Measurements from ENCODE around the gene PIGS. TPM values are rescaled to one million over a fixed set of nuclear protein-coding genes. Genes with fewer than 3 reads are reported as not detected.

Gene PIGS
- total and polyA plus RNA-seq, 2 of the 13 experiments (the other 11 are each of a cell fraction or from before 2014, with no cell fraction given), result 31.7 to 42.6 TPM

DNA sequence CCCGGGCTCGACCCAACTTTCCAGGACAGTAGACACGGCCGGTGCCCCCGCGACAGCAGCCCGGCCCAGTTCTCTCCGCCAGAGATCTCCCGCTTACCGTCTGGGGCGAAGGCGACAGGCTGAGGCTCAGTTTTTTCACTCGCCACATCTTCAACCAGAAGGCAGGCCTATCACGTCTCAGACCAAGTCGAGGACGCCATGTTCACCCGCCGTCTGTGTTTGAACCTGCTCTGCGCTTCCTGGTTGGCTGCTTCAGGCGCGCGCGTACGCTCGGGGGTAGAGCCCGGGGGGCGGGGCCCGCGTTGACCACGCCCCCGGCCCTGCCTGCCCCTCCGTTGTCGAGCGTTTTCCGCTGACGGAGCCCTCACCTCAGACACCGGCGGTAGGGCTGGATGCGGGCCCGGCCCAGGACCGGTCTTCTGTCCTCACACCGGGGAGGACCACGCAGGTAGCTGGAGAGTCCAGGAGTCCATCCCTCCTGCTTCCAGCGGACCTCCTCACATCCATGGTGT lies 27.5 kb upstream of the PIGS start, which contains the start of gene SPAG5 (continued):
- TF ChIP-seq, protein P1, sequence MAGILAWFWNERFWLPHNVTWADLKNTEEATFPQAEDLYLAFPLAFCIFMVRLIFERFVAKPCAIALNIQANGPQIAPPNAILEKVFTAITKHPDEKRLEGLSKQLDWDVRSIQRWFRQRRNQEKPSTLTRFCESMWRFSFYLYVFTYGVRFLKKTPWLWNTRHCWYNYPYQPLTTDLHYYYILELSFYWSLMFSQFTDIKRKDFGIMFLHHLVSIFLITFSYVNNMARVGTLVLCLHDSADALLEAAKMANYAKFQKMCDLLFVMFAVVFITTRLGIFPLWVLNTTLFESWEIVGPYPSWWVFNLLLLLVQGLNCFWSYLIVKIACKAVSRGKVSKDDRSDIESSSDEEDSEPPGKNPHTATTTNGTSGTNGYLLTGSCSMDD (CRISPR knock-in tag; IDR thresholded peaks at IDR 0.05), result no peak
- TF ChIP-seq NFE2L2 (IDR thresholded peaks at IDR 0.05; ENCODE audit: low read length), result no peak
- TF ChIP-seq, protein P2, sequence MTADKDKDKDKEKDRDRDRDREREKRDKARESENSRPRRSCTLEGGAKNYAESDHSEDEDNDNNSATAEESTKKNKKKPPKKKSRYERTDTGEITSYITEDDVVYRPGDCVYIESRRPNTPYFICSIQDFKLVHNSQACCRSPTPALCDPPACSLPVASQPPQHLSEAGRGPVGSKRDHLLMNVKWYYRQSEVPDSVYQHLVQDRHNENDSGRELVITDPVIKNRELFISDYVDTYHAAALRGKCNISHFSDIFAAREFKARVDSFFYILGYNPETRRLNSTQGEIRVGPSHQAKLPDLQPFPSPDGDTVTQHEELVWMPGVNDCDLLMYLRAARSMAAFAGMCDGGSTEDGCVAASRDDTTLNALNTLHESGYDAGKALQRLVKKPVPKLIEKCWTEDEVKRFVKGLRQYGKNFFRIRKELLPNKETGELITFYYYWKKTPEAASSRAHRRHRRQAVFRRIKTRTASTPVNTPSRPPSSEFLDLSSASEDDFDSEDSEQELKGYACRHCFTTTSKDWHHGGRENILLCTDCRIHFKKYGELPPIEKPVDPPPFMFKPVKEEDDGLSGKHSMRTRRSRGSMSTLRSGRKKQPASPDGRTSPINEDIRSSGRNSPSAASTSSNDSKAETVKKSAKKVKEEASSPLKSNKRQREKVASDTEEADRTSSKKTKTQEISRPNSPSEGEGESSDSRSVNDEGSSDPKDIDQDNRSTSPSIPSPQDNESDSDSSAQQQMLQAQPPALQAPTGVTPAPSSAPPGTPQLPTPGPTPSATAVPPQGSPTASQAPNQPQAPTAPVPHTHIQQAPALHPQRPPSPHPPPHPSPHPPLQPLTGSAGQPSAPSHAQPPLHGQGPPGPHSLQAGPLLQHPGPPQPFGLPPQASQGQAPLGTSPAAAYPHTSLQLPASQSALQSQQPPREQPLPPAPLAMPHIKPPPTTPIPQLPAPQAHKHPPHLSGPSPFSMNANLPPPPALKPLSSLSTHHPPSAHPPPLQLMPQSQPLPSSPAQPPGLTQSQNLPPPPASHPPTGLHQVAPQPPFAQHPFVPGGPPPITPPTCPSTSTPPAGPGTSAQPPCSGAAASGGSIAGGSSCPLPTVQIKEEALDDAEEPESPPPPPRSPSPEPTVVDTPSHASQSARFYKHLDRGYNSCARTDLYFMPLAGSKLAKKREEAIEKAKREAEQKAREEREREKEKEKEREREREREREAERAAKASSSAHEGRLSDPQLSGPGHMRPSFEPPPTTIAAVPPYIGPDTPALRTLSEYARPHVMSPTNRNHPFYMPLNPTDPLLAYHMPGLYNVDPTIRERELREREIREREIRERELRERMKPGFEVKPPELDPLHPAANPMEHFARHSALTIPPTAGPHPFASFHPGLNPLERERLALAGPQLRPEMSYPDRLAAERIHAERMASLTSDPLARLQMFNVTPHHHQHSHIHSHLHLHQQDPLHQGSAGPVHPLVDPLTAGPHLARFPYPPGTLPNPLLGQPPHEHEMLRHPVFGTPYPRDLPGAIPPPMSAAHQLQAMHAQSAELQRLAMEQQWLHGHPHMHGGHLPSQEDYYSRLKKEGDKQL (CRISPR knock-in tag; IDR thresholded peaks at IDR 0.05; ENCODE audit: low read depth), result no peak; the same call in 1 of the 2 replicates
- no peak for TF ChIP-seq NCOA1 (CRISPR knock-in tag; IDR thresholded peaks at IDR 0.05)
- TF ChIP-seq JDP2 (CRISPR knock-in tag; IDR thresholded peaks at IDR 0.05; ENCODE audit: borderline replicate concordance), result no peak
- no peak; the same call in 1 of the 2 replicates for TF ChIP-seq ZNF331 (CRISPR knock-in tag; IDR thresholded peaks at IDR 0.05)
- no peak for TF ChIP-seq ZNF160 (CRISPR knock-in tag; IDR thresholded peaks at IDR 0.05)
- peak; percentile 41; the same call in 1 of the 2 replicates for TF ChIP-seq ZNF891 (CRISPR knock-in tag; IDR thresholded peaks at IDR 0.05)
- peak; percentile 23; the same call in 1 of the 2 replicates for TF ChIP-seq ZNF564 (CRISPR knock-in tag; IDR thresholded peaks at IDR 0.05)
- TF ChIP-seq SP2 (CRISPR knock-in tag; IDR thresholded peaks at IDR 0.05), result no peak
- TF ChIP-seq, protein P3, sequence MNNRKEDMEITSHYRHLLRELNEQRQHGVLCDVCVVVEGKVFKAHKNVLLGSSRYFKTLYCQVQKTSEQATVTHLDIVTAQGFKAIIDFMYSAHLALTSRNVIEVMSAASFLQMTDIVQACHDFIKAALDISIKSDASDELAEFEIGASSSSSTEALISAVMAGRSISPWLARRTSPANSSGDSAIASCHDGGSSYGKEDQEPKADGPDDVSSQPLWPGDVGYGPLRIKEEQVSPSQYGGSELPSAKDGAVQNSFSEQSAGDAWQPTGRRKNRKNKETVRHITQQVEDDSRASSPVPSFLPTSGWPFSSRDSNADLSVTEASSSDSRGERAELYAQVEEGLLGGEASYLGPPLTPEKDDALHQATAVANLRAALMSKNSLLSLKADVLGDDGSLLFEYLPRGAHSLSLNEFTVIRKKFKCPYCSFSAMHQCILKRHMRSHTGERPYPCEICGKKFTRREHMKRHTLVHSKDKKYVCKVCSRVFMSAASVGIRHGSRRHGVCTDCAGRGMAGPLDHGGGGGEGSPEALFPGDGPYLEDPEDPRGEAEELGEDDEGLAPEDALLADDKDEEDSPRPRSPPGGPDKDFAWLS (CRISPR knock-in tag; IDR thresholded peaks at IDR 0.05; ENCODE audit: borderline replicate concordance), result no peak
- no peak for TF ChIP-seq NFIC (IDR thresholded peaks at IDR 0.05; ENCODE audit: low read length)
- no peak for TF ChIP-seq NR1H2 (CRISPR knock-in tag; IDR thresholded peaks at IDR 0.05; ENCODE audit: borderline replicate concordance, low read depth)
- no peak for TF ChIP-seq GLI4 (CRISPR knock-in tag; IDR thresholded peaks at IDR 0.05; ENCODE audit: borderline replicate concordance)
- TF ChIP-seq, protein P4, sequence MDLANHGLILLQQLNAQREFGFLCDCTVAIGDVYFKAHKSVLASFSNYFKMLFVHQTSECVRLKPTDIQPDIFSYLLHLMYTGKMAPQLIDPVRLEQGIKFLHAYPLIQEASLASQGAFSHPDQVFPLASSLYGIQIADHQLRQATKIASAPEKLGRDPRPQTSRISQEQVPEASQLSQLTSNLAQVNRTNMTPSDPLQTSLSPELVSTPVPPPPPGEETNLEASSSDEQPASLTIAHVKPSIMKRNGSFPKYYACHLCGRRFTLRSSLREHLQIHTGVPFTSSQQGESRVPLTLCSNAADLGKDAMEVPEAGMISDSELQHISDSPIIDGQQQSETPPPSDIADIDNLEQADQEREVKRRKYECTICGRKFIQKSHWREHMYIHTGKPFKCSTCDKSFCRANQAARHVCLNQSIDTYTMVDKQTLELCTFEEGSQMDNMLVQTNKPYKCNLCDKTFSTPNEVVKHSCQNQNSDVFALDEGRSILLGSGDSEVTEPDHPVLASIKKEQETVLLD (CRISPR knock-in tag; IDR thresholded peaks at IDR 0.05; ENCODE audit: low read depth), result peak; percentile 50; the same call in 1 of the 2 replicates
- TF ChIP-seq NFATC3 (CRISPR knock-in tag; IDR thresholded peaks at IDR 0.05), result no peak
- peak; percentile 7; the same call in 1 of the 2 replicates for TF ChIP-seq FOXC1 (CRISPR knock-in tag; IDR thresholded peaks at IDR 0.05; ENCODE audit: borderline replicate concordance)
- TF ChIP-seq ELF1 (CRISPR knock-in tag; IDR thresholded peaks at IDR 0.05), result peak; percentile 82
- TF ChIP-seq YY1 (IDR thresholded peaks at IDR 0.05; ENCODE audit: insufficient read depth, insufficient replicate concordance, low read depth, low read length), result peak; percentile 89
- no peak for TF ChIP-seq HDAC6 (IDR thresholded peaks at IDR 0.05; ENCODE audit: low read depth, low read length)
- TF ChIP-seq RBM22 (optimal IDR thresholded peaks at IDR 0.05; ENCODE audit: low read length), result no peak
- no peak for TF ChIP-seq CHD4 (IDR thresholded peaks at IDR 0.05; ENCODE audit: borderline replicate concordance, low read length)
